Natural killer cell (primary cell): ENCODE results near the gene ZMAT5. TPM values are rescaled to one million over a fixed set of nuclear protein-coding genes. Genes with fewer than 3 reads are reported as not detected.

Experiments
- ATAC-seq, 3 donors: fragments of 150-1000 bp in 2 of 3; fragments of 200-7000 bp in 1 of 3; cut with Tn5 transposase; 1 replicate in 1 of 3; 2 replicates in 2 of 3; pipeline ENCODE4 v1.10.0; 2021; ENCODE audit warnings: mild to moderate bottlenecking in 2 of 3, moderate library complexity in 2 of 3
- DNase-seq, 2 donors: peaks; one replicate each; pipeline versions ENCODE4 v3.0.0 to v3.0.0-alpha.2; 2013 to 2021; ENCODE audit warnings: mixed read lengths in 1 of 2
- H3K27ac ChIP-seq: one replicate; pipeline ENCODE4 v1.5.1; 2013; ENCODE audit warnings: mild to moderate bottlenecking, low read length
- H3K27me3 ChIP-seq: one replicate; pipeline ENCODE4 v1.6.1; 2013; ENCODE audit warnings: low read length; ENCODE audit not compliant: control insufficient read depth, insufficient read depth
- H3K36me3 ChIP-seq: one replicate; pipeline ENCODE4 v1.6.1; 2013; ENCODE audit warnings: low read length; ENCODE audit not compliant: control insufficient read depth, insufficient read depth
- H3K4me1 ChIP-seq: one replicate; pipeline ENCODE4 v1.6.1; 2013; ENCODE audit warnings: low read length; ENCODE audit not compliant: control insufficient read depth, insufficient read depth
- H3K4me3 ChIP-seq: one replicate; pipeline ENCODE4 v1.5.1; 2013; ENCODE audit warnings: low read length
- H3K9me3 ChIP-seq: one replicate; pipeline ENCODE4 v1.6.1; 2013; ENCODE audit warnings: low read length; ENCODE audit not compliant: control insufficient read depth, insufficient read depth
- H3K27ac Mint-ChIP-seq, 2 donors: one replicate each; pipeline ENCODE4 v1.8.0; 2022; ENCODE audit warnings: mild to moderate bottlenecking in 2 of 2, mixed read lengths in 2 of 2, moderate library complexity in 1 of 2
- H3K27me3 Mint-ChIP-seq, 2 donors: one replicate each; pipeline ENCODE4 v1.8.0; 2022; ENCODE audit warnings: low read depth in 2 of 2, mixed read lengths in 2 of 2
- H3K36me3 Mint-ChIP-seq: one replicate; pipeline ENCODE4 v1.8.0; 2022; ENCODE audit warnings: mixed read lengths
- H3K4me1 Mint-ChIP-seq, 2 donors: one replicate each; pipeline ENCODE4 v1.8.0; 2022; ENCODE audit warnings: mixed read lengths in 2 of 2
- H3K4me3 Mint-ChIP-seq: one replicate; pipeline ENCODE4 v1.8.0; 2022; ENCODE audit warnings: mild to moderate bottlenecking, moderate library complexity, mixed read lengths
- H3K9me3 Mint-ChIP-seq, 2 donors: one replicate each; pipeline ENCODE4 v1.8.0; 2022; ENCODE audit warnings: mixed read lengths in 2 of 2
- CTCF ChIP-seq: fragments of 200-600 bp; IDR thresholded peaks from one replicate; pipeline ENCODE4 v1.8.0; 2022; ENCODE audit warnings: antibody characterized with exemption
- WGBS: methylation state at CpG from one replicate; pipeline ENCODE4 v1.1.7; 2013; ENCODE audit warnings: missing lambda C conversion rate; ENCODE audit not compliant: insufficient coverage; 5-methylcytosine and 5-hydroxymethylcytosine counted together
- intact Hi-C: fragments of 100-400 bp; cut with micrococcal nuclease; formaldehyde crosslinking; loops from one replicate; pipeline ENCODE4 v1.14.2; 2022
- total RNA-seq, 4 donors: library from RNA; stranded (reverse); fragments of 120-200 nt in 1 of 4; gene quantifications; one replicate each; pipeline versions ENCODE4 v1.2.3 to v1.2.4, GENCODE V29; 2013 to 2022

The ZMAT5 gene
- total RNA-seq, 3 donors from 2014 or later (not counting 1 experiment from before 2014, with no cell fraction given) = 15.9 to 20.0 (median 16.0) TPM

DNA sequence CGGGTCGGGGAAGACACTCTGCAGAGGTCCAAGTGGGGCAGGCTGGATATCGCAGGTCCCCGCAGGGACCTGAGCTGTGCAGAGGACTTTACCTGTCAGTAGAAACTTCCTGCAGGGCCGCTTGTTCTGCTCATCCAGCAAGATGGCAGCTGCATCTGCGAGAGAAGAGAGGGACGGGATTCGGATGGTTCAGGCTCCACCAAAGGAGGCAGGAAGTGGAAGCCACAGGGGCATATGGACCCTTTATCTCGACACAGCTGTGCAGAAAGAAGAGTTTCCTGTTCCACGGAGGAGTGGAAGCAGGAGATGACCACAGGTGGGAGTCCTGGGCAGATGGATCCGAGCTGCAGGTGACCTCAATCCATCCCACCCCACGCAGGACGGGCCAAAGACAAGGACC lies 24.5 kb downstream of the ZMAT5 start:
- H3K9me3 Mint-ChIP-seq = no peaks in the 10 kb centered on the region
- TF ChIP-seq CTCF = no peak
- intact Hi-C loops = no loop called here
- Histone ChIP-seq H3K4me3 (no peak overlapping the region), H3K27me3 (no peaks in the 10 kb centered on the region), H3K36me3 (peaks cover 42% of the 10 kb centered on the region), H3K9me3 (no peaks in the 10 kb centered on the region), H3K27ac (no peak overlapping the region), H3K4me1 (no peaks in the 10 kb centered on the region)
- H3K27me3 Mint-ChIP-seq = no peaks in the 10 kb centered on the region
- no peak overlapping the region for H3K4me3 Mint-ChIP-seq
- H3K27ac Mint-ChIP-seq = no peak overlapping the region
- no peaks in the 10 kb centered on the region for H3K4me1 Mint-ChIP-seq
- ATAC-seq (no peak), DNase-seq (no peak)
- peaks cover 6% of the 10 kb centered on the region for H3K36me3 Mint-ChIP-seq
- 56% methylated on average over 11 of the region's 13 CpGs for WGBS

DNA sequence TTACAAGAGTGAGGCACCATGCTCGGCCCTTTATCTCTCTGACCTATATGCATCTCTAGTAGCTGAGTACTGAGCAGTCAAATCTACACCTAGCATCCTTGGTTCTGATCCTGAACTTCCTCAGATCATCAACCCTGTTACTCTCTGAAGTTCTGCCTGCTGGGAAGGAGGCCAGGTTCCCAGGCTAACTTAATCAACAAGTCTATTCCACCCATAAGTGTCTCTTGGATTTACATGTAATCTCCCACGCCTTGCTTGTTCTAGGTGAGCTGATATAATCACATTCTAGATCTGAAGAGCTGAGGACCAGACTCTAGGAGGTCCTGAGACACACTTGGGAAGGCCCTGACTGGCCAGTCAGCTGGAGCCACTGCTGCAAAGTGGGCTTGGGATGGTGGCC lies 24.9 kb downstream of the ZMAT5 start:
- H3K4me3 Mint-ChIP-seq = no peak overlapping the region
- H3K9me3 Mint-ChIP-seq = no peaks in the 10 kb centered on the region
- Histone ChIP-seq H3K4me3 (no peak overlapping the region), H3K27ac (no peak overlapping the region), H3K4me1 (no peaks in the 10 kb centered on the region), H3K27me3 (no peaks in the 10 kb centered on the region), H3K36me3 (peaks cover 38% of the 10 kb centered on the region), H3K9me3 (no peaks in the 10 kb centered on the region)
- no peak for ATAC-seq
- intact Hi-C loops = no loop called here
- DNase-seq = no peak
- no peak overlapping the region for H3K27ac Mint-ChIP-seq
- peaks cover 6% of the 10 kb centered on the region for H3K36me3 Mint-ChIP-seq
- TF ChIP-seq CTCF = no peak
- WGBS = 97% methylated on average over 2 of the region's 2 CpGs
- H3K4me1 Mint-ChIP-seq = no peaks in the 10 kb centered on the region
- no peaks in the 10 kb centered on the region for H3K27me3 Mint-ChIP-seq

- TF ChIP-seq CTCF = no peak
- ATAC-seq (no peak), DNase-seq (no peak)
- Histone ChIP-seq H3K36me3 (peaks cover 31% of the 10 kb centered on the region), H3K27ac (no peak overlapping the region), H3K27me3 (no peaks in the 10 kb centered on the region), H3K9me3 (no peaks in the 10 kb centered on the region), H3K4me3 (no peak overlapping the region), H3K4me1 (no peaks in the 10 kb centered on the region)
- no peaks in the 10 kb centered on the region for H3K4me1 Mint-ChIP-seq
- H3K27me3 Mint-ChIP-seq = no peaks in the 10 kb centered on the region
- no peak overlapping the region for H3K27ac Mint-ChIP-seq
- intact Hi-C loops = no loop called here
- WGBS = 96% methylated on average over 5 of the region's 5 CpGs
- no peaks in the 10 kb centered on the region for H3K9me3 Mint-ChIP-seq
- H3K36me3 Mint-ChIP-seq = no peaks in the 10 kb centered on the region
- no peak overlapping the region for H3K4me3 Mint-ChIP-seq
These were observed 26.6 kb downstream of the ZMAT5 start for GRCh38 chr22:29740216-29740615.

DNA sequence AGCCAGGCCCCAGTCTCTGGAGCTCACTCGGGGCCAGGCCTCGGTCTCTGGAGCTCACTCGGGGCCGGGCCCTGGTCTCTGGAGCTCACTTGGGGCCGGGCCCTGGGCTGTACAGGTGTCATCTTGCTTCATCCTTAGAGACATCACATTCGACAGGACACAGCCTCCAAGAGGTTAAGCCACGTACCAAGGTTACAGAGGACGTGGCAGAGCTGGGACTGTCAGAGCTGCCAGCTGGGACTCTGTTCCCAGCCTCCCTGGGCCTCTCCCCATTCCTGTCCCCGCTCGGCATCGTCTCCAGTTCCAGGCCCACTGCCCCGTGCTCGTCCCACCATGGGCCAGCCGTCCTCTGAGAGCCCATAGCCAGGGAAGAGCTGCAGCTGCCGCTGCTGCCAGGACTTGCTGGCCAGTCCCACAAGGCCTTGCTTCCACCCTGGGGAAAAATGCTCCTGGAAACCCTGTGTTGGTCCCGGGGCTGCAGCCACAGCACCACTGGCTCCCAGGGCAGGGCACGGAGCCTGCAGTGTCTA lies 27.4 kb downstream of the ZMAT5 start:
- TF ChIP-seq CTCF = no peak
- DNase-seq = no peak
- ATAC-seq = no peak
- no peak overlapping the region for H3K4me3 Mint-ChIP-seq
- Histone ChIP-seq H3K4me3 (no peak overlapping the region), H3K4me1 (no peaks in the 10 kb centered on the region), H3K27me3 (no peaks in the 10 kb centered on the region), H3K9me3 (no peaks in the 10 kb centered on the region), H3K36me3 (peaks cover 27% of the 10 kb centered on the region), H3K27ac (no peak overlapping the region)
- no peak overlapping the region for H3K27ac Mint-ChIP-seq
- no peaks in the 10 kb centered on the region for H3K4me1 Mint-ChIP-seq
- intact Hi-C loops = no loop called here
- WGBS = 93% methylated on average over 17 of the region's 17 CpGs
- no peaks in the 10 kb centered on the region for H3K36me3 Mint-ChIP-seq
- no peaks in the 10 kb centered on the region for H3K27me3 Mint-ChIP-seq
- H3K9me3 Mint-ChIP-seq = no peaks in the 10 kb centered on the region
